BLaER1 (cell line): ENCODE results near the gene BFSP2.
"Not testable (repeated sequence)": the region's sequence is repeated elsewhere in the genome, so short reads cannot be mapped to it uniquely, and the experiment has no call there.

Experiments used
- H3K27ac ChIP-seq: shearing (Covaris generic); formaldehyde crosslinking; 2 replicates; pipeline ENCODE4 v1.8.1; 2022
- H3K27me3 ChIP-seq: shearing (Covaris generic); formaldehyde crosslinking; 2 replicates; pipeline ENCODE4 v1.8.1; 2022
- H3K36me3 ChIP-seq: shearing (Covaris generic); formaldehyde crosslinking; 2 replicates; pipeline ENCODE4 v1.8.1; 2022
- H3K4me1 ChIP-seq: shearing (Covaris generic); formaldehyde crosslinking; 2 replicates; pipeline ENCODE4 v1.8.1; 2022
- H3K4me2 ChIP-seq: shearing (Covaris generic); formaldehyde crosslinking; 2 replicates; pipeline ENCODE4 v1.8.1; 2022
- H3K4me3 ChIP-seq: shearing (Covaris generic); formaldehyde crosslinking; 2 replicates; pipeline ENCODE4 v1.8.1; 2022
- H3K9ac ChIP-seq: shearing (Covaris generic); formaldehyde crosslinking; 2 replicates; pipeline ENCODE4 v1.8.1; 2022
- H3K9me3 ChIP-seq: shearing (Covaris generic); formaldehyde crosslinking; 2 replicates; pipeline ENCODE4 v1.8.1; 2022
- H4K20me1 ChIP-seq: shearing (Covaris generic); formaldehyde crosslinking; 2 replicates; pipeline ENCODE4 v1.8.1; 2022
- Cebpa-rat ChIP-seq: shearing (Covaris generic); IDR thresholded peaks from 2 replicates; pipeline ENCODE4 v1.8.1; 2022

BFSP2 gene

DNA sequence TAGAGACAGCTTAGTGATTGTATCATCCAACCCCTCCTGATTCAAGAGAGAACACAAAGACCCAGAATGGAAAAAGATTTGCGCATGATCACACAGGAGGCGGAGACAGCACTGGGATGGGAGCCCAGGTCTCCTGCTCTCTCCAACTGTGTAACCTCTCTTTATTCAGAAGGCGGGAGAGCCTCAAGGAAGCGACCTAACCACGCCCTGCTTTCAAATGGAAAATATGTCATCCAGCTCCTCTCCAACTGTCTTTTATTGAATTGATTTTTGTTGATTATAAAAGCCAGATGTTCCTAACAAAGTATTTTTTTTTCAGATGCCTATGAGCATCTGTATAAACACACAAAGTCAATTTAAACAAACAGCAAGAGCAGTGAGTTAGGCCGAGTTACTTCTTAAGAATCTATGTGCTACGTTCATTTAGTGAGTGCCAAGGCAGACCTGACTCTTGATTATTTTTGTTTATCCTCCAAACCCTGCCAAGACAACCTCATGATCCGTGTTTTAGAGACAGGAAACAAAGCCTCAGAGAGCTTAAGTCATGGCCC, 74.5 kb downstream of the BFSP2 start:
- Histone ChIP-seq H4K20me1 (no peaks in the 10 kb centered on the region), H3K27ac (no peak overlapping the region), H3K27me3 (no peaks in the 10 kb centered on the region), H3K4me3 (no peak overlapping the region), H3K36me3 (no peaks in the 10 kb centered on the region), H3K9me3 (no peaks in the 10 kb centered on the region), H3K4me1 (peaks cover 46% of the 10 kb centered on the region), H3K4me2 (peak overlapping the region; percentile 57), H3K9ac (no peak overlapping the region)
- no peak for TF ChIP-seq Cebpa-rat

DNA sequence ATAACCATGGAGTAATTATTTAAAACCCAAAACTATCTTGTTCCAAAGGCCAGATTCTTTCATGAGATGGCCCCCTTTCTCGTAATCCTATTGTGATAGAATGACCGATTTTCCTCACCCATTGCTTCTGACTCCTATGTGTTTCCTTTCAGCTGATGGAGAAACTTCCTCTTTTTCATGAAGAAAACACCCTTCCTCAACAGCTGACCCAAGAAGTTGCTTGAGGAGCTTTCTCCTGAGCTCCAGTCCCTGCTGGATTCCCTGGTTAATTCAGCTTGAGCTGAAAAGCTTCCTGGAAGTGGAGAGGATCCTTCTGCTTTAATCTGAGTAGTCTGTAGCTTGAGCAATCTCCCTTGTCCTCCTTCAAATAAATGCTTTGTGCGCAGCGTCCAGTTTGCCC, 75.0 kb downstream of the BFSP2 start:
- Histone ChIP-seq H3K4me3 (no peak overlapping the region), H3K9ac (no peak overlapping the region), H3K4me1 (peaks cover 43% of the 10 kb centered on the region), H3K36me3 (no peaks in the 10 kb centered on the region), H4K20me1 (no peaks in the 10 kb centered on the region), H3K27ac (no peak overlapping the region), H3K4me2 (peak overlapping the region; percentile 57), H3K9me3 (no peaks in the 10 kb centered on the region), H3K27me3 (no peaks in the 10 kb centered on the region)
- TF ChIP-seq Cebpa-rat: no peak

DNA sequence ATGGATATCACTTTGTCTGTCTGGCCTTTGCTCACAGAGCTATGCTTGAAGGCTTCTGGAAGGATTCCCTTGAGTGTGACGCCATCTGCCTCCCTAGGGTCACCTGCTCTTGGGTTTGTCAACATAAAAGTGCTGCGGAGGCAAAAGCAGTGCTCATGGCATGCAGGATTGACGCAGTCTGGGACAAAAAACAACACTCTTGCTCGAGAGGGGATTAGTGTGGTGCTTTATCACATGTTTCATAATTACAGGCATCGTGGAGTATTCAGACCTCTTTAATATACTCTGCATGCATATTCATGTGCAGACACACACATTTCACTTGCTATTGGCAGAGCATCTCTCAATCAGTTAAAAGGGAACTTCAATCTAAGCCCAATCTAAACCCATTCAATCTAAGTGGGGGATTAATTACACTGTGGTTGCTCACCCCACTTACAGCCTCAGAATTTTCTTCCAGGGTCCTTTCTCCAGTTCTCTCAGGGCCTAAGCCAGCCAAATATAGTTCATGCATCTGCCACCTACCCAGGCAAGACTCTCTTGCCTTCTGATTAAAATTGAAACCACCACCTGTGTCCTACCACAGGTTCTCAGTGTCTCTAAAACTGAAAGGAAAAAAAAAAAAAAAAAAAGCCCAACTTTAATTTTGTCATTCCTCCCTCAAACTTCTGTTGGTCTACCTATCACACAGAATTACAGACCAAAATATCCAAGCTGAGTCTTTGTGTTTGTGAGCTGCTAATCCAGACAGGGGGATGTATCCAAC, 75.6 kb downstream of the BFSP2 start:
- Histone ChIP-seq H3K4me3 (no peak overlapping the region), H3K4me2 (peak overlapping the region; percentile 57)
- no peak for TF ChIP-seq Cebpa-rat

DNA sequence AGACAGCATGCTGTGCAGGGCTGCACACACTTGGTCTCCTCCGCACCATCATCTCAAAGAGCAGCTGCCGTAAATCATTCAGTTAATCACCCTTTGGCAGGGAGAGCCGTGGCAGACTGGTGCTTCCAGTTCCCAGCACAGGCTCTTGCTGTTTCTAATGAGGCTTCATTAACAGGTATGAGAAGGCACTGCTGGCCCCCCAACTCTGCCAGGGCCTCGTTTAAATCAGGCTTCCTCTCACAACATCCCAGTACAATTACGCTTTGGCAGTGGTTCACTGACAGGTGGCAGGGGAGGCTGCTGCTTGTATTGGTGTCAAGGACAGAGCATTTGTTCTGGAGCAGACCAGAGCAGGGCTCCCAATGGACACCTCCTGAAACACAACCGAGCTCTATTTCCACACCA, 77.1 kb downstream of the BFSP2 start:
- Histone ChIP-seq H3K9ac (no peak overlapping the region), H3K27me3 (no peaks in the 10 kb centered on the region), H3K27ac (no peak overlapping the region), H3K9me3 (no peaks in the 10 kb centered on the region), H3K4me3 (no peak overlapping the region), H4K20me1 (no peaks in the 10 kb centered on the region), H3K4me1 (peaks cover 50% of the 10 kb centered on the region), H3K4me2 (peak overlapping the region; percentile 19; the same call in 1 of the 2 replicates), H3K36me3 (no peaks in the 10 kb centered on the region)
- no peak for TF ChIP-seq Cebpa-rat

More for the DNA sequence above, 75.6 kb downstream of the BFSP2 start:
- H3K27me3 ChIP-seq: no peaks in the 10 kb centered on the region
- no peaks in the 10 kb centered on the region for H3K36me3 ChIP-seq
- no peaks in the 10 kb centered on the region for H3K9me3 ChIP-seq
- H3K4me1 ChIP-seq: peaks cover 49% of the 10 kb centered on the region
- no peak overlapping the region for H3K9ac ChIP-seq
- no peaks in the 10 kb centered on the region for H4K20me1 ChIP-seq
- no peak overlapping the region for H3K27ac ChIP-seq

DNA sequence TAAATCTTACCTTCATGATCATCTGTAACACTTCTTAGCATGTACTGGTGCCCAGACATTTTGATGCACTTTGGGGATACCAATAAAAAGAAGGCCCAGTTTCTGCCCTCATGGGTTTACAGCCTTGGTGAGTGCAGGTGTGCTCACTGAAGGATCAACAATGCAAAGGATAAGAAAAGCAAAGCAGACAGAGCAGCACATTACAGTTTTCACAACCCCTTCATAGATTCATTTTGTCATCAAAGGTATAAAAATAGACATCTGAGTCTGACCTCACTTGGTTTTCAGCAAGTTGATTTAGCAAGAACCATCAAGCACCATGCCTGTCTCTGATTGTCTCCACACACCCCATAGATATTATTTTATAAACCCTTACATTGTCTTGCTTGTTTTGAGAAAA, 77.6 kb downstream of the BFSP2 start:
- Histone ChIP-seq H3K27me3 (no peaks in the 10 kb centered on the region), H3K36me3 (no peaks in the 10 kb centered on the region), H3K4me3 (no peak overlapping the region), H3K27ac (no peak overlapping the region), H3K9me3 (no peaks in the 10 kb centered on the region), H3K4me2 (peak overlapping the region; percentile 19; the same call in 1 of the 2 replicates), H3K4me1 (peaks cover 50% of the 10 kb centered on the region), H3K9ac (no peak overlapping the region), H4K20me1 (no peaks in the 10 kb centered on the region)
- TF ChIP-seq Cebpa-rat: no peak

DNA sequence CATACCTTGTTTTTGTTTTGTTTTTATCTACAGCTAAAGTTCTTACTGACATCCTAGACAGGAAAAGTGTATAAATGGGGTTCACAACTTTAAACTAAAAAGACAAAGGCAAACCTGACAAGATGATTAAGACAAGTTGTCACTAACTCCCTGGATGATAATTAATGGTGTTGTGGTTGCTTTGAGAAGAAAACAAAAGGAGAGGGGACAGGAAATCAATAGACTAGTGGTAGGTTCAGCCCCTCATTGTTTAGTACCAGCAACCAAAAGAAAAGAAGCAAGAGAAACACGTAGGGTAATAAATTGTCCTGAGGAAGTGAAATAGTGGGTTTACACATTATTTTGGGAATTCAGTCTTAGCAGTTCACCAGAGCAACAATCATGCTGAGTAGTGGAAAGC, 78.8 kb downstream of the BFSP2 start:
- Histone ChIP-seq H4K20me1 (no peaks in the 10 kb centered on the region), H3K27ac (no peak overlapping the region), H3K4me3 (no peak overlapping the region), H3K9ac (no peak overlapping the region), H3K27me3 (no peaks in the 10 kb centered on the region), H3K36me3 (no peaks in the 10 kb centered on the region), H3K4me2 (no peak overlapping the region), H3K9me3 (no peaks in the 10 kb centered on the region), H3K4me1 (peaks cover 50% of the 10 kb centered on the region)
- no peak for TF ChIP-seq Cebpa-rat

DNA sequence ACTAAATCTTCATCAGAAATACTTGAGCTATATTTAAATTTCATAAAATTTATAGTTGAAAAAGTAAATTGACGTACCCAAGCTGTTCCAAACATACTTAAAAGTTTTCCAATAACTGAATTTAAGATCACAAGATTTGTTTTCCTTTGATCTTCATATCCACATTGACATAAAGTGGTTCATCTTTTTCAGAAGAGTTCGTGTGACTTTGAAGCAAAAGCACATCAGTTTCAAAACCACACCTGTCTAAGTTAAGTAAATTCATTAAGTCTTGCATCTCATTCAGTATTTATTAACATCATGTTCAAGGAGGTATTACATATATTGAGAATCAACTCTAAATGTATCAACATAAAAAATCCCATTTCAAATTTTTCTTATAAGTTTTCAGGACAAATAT, 79.5 kb downstream of the BFSP2 start:
- no peaks in the 10 kb centered on the region for H4K20me1 ChIP-seq
- no peak overlapping the region for H3K4me2 ChIP-seq
- no peaks in the 10 kb centered on the region for H3K36me3 ChIP-seq
- no peak overlapping the region for H3K4me3 ChIP-seq
- no peak overlapping the region for H3K27ac ChIP-seq
- H3K9ac ChIP-seq: no peak overlapping the region
- TF ChIP-seq Cebpa-rat: no peak
- H3K9me3 ChIP-seq: 0 out of 2 replicates have a peak, but pooled peaks cover under 1% of the 10 kb centered on the region
- no peaks in the 10 kb centered on the region for H3K27me3 ChIP-seq
- peaks cover 43% of the 10 kb centered on the region for H3K4me1 ChIP-seq

DNA sequence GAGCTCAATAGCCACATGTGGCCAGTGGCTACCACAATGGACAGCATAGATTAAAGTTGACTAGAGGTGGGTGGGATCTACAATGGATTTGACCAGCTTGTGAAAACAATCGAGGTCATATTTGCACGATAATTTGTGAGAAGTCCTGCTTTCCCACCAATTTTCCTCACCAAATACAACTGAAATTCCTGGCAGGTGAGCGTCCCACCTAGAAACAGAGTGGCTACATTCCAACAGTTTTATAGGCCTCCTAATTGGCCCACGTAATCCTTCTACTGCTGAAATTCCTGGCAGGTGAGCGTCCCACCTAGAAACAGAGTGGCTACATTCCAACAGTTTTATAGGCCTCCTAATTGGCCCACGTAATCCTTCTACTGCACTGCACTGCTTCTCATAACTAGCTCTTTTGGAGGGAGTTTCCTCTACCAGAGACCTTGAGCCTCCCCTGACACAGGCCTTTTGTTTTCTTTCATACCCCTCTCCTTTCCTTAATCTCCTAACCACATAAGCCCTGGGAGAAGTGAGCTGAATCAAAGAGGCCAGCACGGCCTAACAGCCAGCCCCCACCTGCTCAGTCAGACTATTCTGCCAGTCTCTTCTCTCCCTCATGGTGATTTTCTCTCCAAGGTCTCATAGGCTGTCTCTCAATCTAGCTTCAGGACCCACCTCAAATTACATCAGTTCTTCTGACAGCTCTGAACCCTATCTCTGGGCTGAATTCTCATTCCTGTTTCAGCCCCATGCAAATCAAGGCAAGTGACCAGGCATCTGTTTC, 80.2 kb downstream of the BFSP2 start:
- no peak overlapping the region for H3K9ac ChIP-seq
- no peaks in the 10 kb centered on the region for H4K20me1 ChIP-seq
- no peaks in the 10 kb centered on the region for H3K36me3 ChIP-seq
- TF ChIP-seq Cebpa-rat: no peak
- no peaks in the 10 kb centered on the region for H3K27me3 ChIP-seq
- H3K4me3 ChIP-seq: no peak overlapping the region
- peaks cover 7% of the 10 kb centered on the region; the same call in 1 of the 2 replicates for H3K9me3 ChIP-seq
- H3K4me1 ChIP-seq: peaks cover 36% of the 10 kb centered on the region
- H3K27ac ChIP-seq: no peak overlapping the region
- H3K4me2 ChIP-seq: no peak overlapping the region

DNA sequence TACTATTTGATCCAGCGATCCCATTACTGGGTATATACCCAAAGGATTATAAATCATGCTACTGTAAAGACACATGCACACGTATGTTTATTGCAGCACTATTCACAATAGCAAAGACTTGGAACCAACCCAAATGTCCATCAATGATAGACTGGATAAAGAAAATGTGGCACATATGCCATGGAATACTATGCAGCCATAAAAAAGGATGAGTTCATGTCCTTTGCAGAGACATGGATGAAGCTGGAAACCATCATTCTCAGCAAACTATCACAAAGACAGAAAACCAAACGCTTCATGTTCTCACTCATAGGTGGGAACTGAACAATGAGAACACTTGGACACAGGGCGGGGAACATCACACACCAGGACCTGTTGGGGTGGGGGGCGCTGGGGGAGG, 82.6 kb downstream of the BFSP2 start:
- Histone ChIP-seq H3K9me3 (peaks cover 26% of the 10 kb centered on the region), H3K4me1 (peaks cover 13% of the 10 kb centered on the region)
- not testable (repeated sequence) for H3K36me3 ChIP-seq, H3K27me3 ChIP-seq, H3K27ac ChIP-seq, H4K20me1 ChIP-seq, H3K4me2 ChIP-seq, H3K9ac ChIP-seq, H3K4me3 ChIP-seq

DNA sequence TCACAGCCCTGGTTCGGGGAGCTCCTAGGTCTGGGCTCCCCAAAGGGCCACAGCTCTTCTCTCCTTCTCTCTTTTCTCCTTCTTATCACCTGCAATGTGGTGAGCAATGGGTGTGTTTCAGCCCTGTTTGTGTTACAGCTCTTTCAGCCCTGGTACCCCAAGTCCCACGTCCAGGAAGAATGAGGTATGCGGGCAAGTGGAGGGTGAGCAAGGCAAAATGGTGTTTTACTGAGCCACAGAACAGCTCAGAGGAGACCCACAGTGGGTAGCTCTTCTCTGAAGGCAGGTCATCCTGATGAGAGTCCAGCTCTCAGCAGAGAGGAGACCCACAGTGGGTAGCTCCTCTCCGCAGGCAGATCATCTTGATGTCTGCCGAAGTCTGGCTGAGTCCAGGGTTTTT, 86.8 kb downstream of the BFSP2 start:
- peaks cover 33% of the 10 kb centered on the region for H3K9me3 ChIP-seq
- no peak for TF ChIP-seq Cebpa-rat
- no peak overlapping the region for H3K9ac ChIP-seq
- no peaks in the 10 kb centered on the region for H3K27me3 ChIP-seq
- no peak overlapping the region for H3K27ac ChIP-seq
- H3K36me3 ChIP-seq: 0 out of 2 replicates have a peak, but pooled peaks cover 7% of the 10 kb centered on the region
- H4K20me1 ChIP-seq: no peaks in the 10 kb centered on the region
- H3K4me1 ChIP-seq: peaks cover 15% of the 10 kb centered on the region
- H3K4me3 ChIP-seq: 0 out of 2 replicates have a peak overlapping the region, but pooled peaks have one; percentile 12
- no peak overlapping the region for H3K4me2 ChIP-seq
